HG03442 (cell line): Measurements from ENCODE around the gene EEF2.
A peak's percentile ranks its signal among the peaks of the same experiment; 100 is the strongest.

ENCODE experiments used
- ATAC-seq: cut with Tn5 transposase; IDR thresholded peaks from one replicate; pipeline ENCODE4 v1.9.1; 2021; ENCODE audit warnings: mild to moderate bottlenecking, moderate library complexity; ENCODE audit not compliant: unreplicated experiment

Gene EEF2

GRCh38 chr19:3984908-3985642 lies at the start of gene EEF2:
EEF2 (minus strand) TSS chr19:3985463; CDS start chr19:3985380, 83 bp downstream.
- peak; percentile 55 for ATAC-seq

GRCh38 chr19:4034048-4035017 lies 49.1 kb upstream of the EEF2 start:
- no peak for ATAC-seq

- ATAC-seq: no peak
Observed at GRCh38 chr19:4033028-4033956, 48.0 kb upstream of the EEF2 start.

GRCh38 chr19:4032436-4032835 lies 47.2 kb upstream of the EEF2 start:
- ATAC-seq: no peak

- no peak for ATAC-seq
Observed at GRCh38 chr19:4031420-4031819, 46.2 kb upstream of the EEF2 start.

GRCh38 chr19:4030981-4031380 lies 45.7 kb upstream of the EEF2 start:
- ATAC-seq: no peak

GRCh38 chr19:4030552-4030951 lies 45.3 kb upstream of the EEF2 start:
- no peak for ATAC-seq

- ATAC-seq: no peak
Observed at GRCh38 chr19:4029247-4029614, 44.0 kb upstream of the EEF2 start.

- ATAC-seq: no peak
Observed at GRCh38 chr19:4028334-4029246, 43.3 kb upstream of the EEF2 start.

- ATAC-seq: no peak
Observed at GRCh38 chr19:4027146-4027545, 41.9 kb upstream of the EEF2 start.

GRCh38 chr19:4025317-4025716 lies 40.1 kb upstream of the EEF2 start:
- ATAC-seq: no peak

GRCh38 chr19:4023600-4024398 lies 38.5 kb upstream of the EEF2 start:
- ATAC-seq: no peak

- no peak for ATAC-seq
Observed at GRCh38 chr19:4019578-4019977, 34.3 kb upstream of the EEF2 start.

- ATAC-seq: no peak
Observed at GRCh38 chr19:4018775-4019504, 33.7 kb upstream of the EEF2 start.

- ATAC-seq: no peak
Observed at GRCh38 chr19:4018140-4018613, 32.9 kb upstream of the EEF2 start.

GRCh38 chr19:4016903-4017638 lies 31.8 kb upstream of the EEF2 start:
- ATAC-seq: no peak

- no peak for ATAC-seq
Observed at GRCh38 chr19:4016486-4016885, 31.2 kb upstream of the EEF2 start.
